Lung (tissue), 12 donors: ENCODE data around the gene TOLLIP. TPM values are rescaled to one million over a fixed set of nuclear protein-coding genes. Genes with fewer than 3 reads are reported as not detected.

Experiments
- ATAC-seq: fragments of 200-7000 bp; cut with Tn5 transposase; one replicate; pipeline ENCODE4 v1.9.1; 2020; ENCODE audit warnings: moderate number of reproducible peaks; ENCODE audit not compliant: insufficient read depth, low FRiP score
- DNase-seq, 3 donors: peaks; one replicate each; pipeline ENCODE4 v3.0.0-alpha.2; 2013 to 2017
- H3K27ac ChIP-seq, 2 donors: one replicate each; pipeline ENCODE4 v1.5.1; 2013; ENCODE audit warnings: mild to moderate bottlenecking in 2 of 2, moderate library complexity in 2 of 2, control low read depth in 1 of 2, inconsistent platforms in 1 of 2, low read depth in 1 of 2, low read length in 1 of 2
- H3K27me3 ChIP-seq, 3 donors: one replicate each; pipeline ENCODE4 v1.5.1; 2013; ENCODE audit warnings: low read length in 2 of 3; ENCODE audit not compliant: control insufficient read depth in 3 of 3, insufficient read depth in 3 of 3
- H3K36me3 ChIP-seq, 4 donors: one replicate each; pipeline ENCODE4 v1.5.1; 2013; ENCODE audit warnings: low read length in 4 of 4, mild to moderate bottlenecking in 1 of 4, moderate library complexity in 1 of 4; ENCODE audit not compliant: control insufficient read depth in 4 of 4, insufficient read depth in 4 of 4
- H3K4me1 ChIP-seq, 5 donors: one replicate each; pipeline ENCODE4 v1.5.1; 2013; ENCODE audit warnings: low read length in 5 of 5, mild to moderate bottlenecking in 2 of 5, moderate library complexity in 1 of 5; ENCODE audit not compliant: control insufficient read depth in 5 of 5, insufficient read depth in 5 of 5
- H3K4me3 ChIP-seq: one replicate; pipeline ENCODE4 v1.5.1; 2013; ENCODE audit warnings: mild to moderate bottlenecking, control low read depth, moderate library complexity
- H3K9ac ChIP-seq, 2 donors: one replicate each; pipeline ENCODE4 v1.5.1; 2013; ENCODE audit warnings: low read length in 2 of 2, control low read depth in 1 of 2; ENCODE audit not compliant: insufficient read depth in 1 of 2
- H3K9me3 ChIP-seq, 4 donors: one replicate each; pipeline ENCODE4 v1.5.1; 2013; ENCODE audit warnings: low read length in 3 of 4, mild to moderate bottlenecking in 1 of 4, moderate library complexity in 1 of 4; ENCODE audit not compliant: control insufficient read depth in 4 of 4, insufficient read depth in 3 of 4
- CTCF ChIP-seq: IDR thresholded peaks from 2 replicates; pipeline ENCODE4 v1.5.1; 2012; ENCODE audit warnings: mild to moderate bottlenecking; ENCODE audit errors: control extremely low read depth, extremely low read depth
- WGBS, 2 donors: extraction: QIAGEN DNeasy Blood & Tissue Kit; methylation state at CpG; one replicate each; pipeline ENCODE4 v1.1.7; 2013; 5-methylcytosine and 5-hydroxymethylcytosine counted together
- polyA plus RNA-seq, 2 donors: library from polyadenylated mRNA; stranded (reverse); fragments of 200-250 nt; gene quantifications; one replicate each; pipeline ENCODE4 v1.2.1, GENCODE V29; 2013
- total RNA-seq, 2 donors: library from RNA; depleted of rRNA in 1 of 2; stranded (reverse); fragments of >200 nt in 1 of 2; gene quantifications; one replicate each; pipeline ENCODE4 v1.2.1, GENCODE V29; 2014 to 2021
- donor health status: control.
- donor health status: control.
- donor health status: Bipolar disorder and iron deficiency.
- donor health status: healthy.
- donor health status: DM: yes; HTN: yes; CAD: no.

Gene TOLLIP
- total and polyA plus RNA-seq, 4 donors = 26.9 to 79.4 (median 43.4) TPM

- peak; percentile 62 for ATAC-seq
- Histone ChIP-seq H3K4me1 (peaks cover 3 to 34% (median 21%) of the 10 kb centered on the region in 5 donors), H3K9ac (peak overlapping the region in 1 of 2 donors; percentile 5)
Measured at GRCh38 chr11:1308743-1309497, 512 bp downstream of the TOLLIP start.

GRCh38 chr11:1307998-1308742, 1.3 kb downstream of the TOLLIP start:
- no peak for TF ChIP-seq CTCF
- DNase-seq = no peak
- Histone ChIP-seq H3K36me3 (peaks cover 0 to 5% (median 0%) of the 10 kb centered on the region in 4 donors), H3K9ac (peak overlapping the region in 1 of 2 donors; percentile 5), H3K4me3 (peak overlapping the region; percentile 87), H3K27me3 (no peaks in the 10 kb centered on the region), H3K4me1 (peaks cover 3 to 39% (median 24%) of the 10 kb centered on the region in 5 donors), H3K9me3 (peaks cover 0 to 9% (median 0%) of the 10 kb centered on the region in 4 donors), H3K27ac (no peak overlapping the region)
- 75 to 79% methylated on average over 21 of the region's 21 CpGs for WGBS, 2 donors
- ATAC-seq = no peak

More at GRCh38 chr11:1308743-1309497, 512 bp downstream of the TOLLIP start:
- 2 to 4% methylated on average over 41 to 58 of the region's 58 CpGs for WGBS, 2 donors
- Histone ChIP-seq H3K9me3 (peaks cover 0 to 9% (median 0%) of the 10 kb centered on the region in 4 donors), H3K36me3 (peaks cover 0 to 4% (median 0%) of the 10 kb centered on the region in 4 donors), H3K27ac (peak overlapping the region; percentile 92 to 95), H3K4me3 (peak overlapping the region; percentile 87), H3K27me3 (no peaks in the 10 kb centered on the region)
- no peak for TF ChIP-seq CTCF
- peak in 1 of 3 donors; percentile 1 for DNase-seq

DNA sequence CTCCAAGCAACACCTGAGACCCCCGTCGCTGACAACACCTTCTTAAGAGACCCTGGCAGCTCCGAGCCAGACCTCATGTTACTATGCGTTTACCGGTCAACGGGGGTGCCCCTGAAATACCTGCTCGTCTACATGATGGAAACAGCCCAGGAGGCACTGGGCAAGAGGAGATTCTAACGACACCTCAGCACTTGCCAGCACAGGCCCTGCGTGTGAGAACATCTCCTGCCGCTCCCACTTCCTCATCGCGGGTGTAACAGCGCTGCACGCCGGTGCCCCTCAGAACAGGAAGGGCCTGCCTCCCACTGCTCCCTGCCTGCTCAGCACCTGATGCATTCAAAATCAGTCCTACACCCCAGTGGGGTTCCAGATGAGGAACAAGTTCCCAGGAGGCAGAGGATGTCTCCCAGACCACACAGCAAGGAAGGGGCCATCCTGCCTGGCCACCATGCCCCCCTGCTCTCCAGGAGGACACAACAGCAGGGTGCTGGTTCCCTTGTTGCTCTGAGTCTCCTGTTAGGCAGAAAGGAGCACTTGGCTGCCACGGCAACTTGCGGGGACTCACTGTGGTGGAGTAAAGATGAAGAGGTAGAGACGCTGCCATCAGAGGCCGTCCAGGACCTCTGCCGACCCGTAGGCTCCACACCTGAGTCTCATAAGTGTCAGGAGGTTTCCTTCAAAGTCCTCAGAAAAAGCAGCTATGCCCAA, 2.1 kb downstream of the TOLLIP start:
- ATAC-seq = no peak
- Histone ChIP-seq H3K4me3 (no peak overlapping the region), H3K36me3 (peaks cover 0 to 5% (median 0%) of the 10 kb centered on the region in 4 donors), H3K27ac (peak overlapping the region in 1 of 2 donors; percentile 17), H3K4me1 (peaks cover 3 to 46% (median 33%) of the 10 kb centered on the region in 5 donors), H3K9me3 (peaks cover 0 to 9% (median 0%) of the 10 kb centered on the region in 4 donors), H3K9ac (peak overlapping the region in 1 of 2 donors; percentile 23), H3K27me3 (no peaks in the 10 kb centered on the region)
- no peak for TF ChIP-seq CTCF
- DNase-seq = peak in 1 of 3 donors; percentile 7
- 59 to 65% methylated on average over 21 of the region's 21 CpGs for WGBS, 2 donors
